Activated CD8-positive, alpha-beta memory T cell treated with anti-CD3 and anti-CD28 coated beads, Interleukin-2, amount 50 U/mL, for 1 hour (primary cell): ENCODE measurements around the gene PSORS1C1.

ENCODE experiments used
- DNase-seq: peaks from one replicate; pipeline ENCODE4 v3.0.0-alpha.2; 2020; ENCODE audit errors: extremely low read depth

Gene PSORS1C1

GRCh38 chr6:31126396-31127175 lies 12.0 kb downstream of the PSORS1C1 start:
- no peak for DNase-seq

GRCh38 chr6:31128093-31128676 lies 13.6 kb downstream of the PSORS1C1 start:
- DNase-seq = peak; percentile 27

GRCh38 chr6:31129130-31129529 lies 14.5 kb downstream of the PSORS1C1 start:
- no peak for DNase-seq

GRCh38 chr6:31130751-31131150 lies 16.2 kb downstream of the PSORS1C1 start:
- no peak for DNase-seq

- DNase-seq = no peak
These were observed 17.0 kb downstream of the PSORS1C1 start for GRCh38 chr6:31131595-31131994.

GRCh38 chr6:31132806-31133205 lies 18.2 kb downstream of the PSORS1C1 start:
- DNase-seq = no peak

GRCh38 chr6:31135710-31136109 lies 21.1 kb downstream of the PSORS1C1 start:
- DNase-seq = no peak

GRCh38 chr6:31138982-31139381 lies 24.4 kb downstream of the PSORS1C1 start, which contains the start of gene PSORS1C2:
Gene PSORS1C2, minus strand, starts transcription at chr6:31139066. Its CDS starts 40 bp downstream, at chr6:31139026.
- DNase-seq = no peak

GRCh38 chr6:31139599-31139998 lies 25.0 kb downstream of the PSORS1C1 start:
- no peak for DNase-seq

- DNase-seq = no peak
These were observed 26.0 kb downstream of the PSORS1C1 start for GRCh38 chr6:31140643-31141042.

GRCh38 chr6:31142361-31142761 lies 27.8 kb downstream of the PSORS1C1 start:
- no peak for DNase-seq

GRCh38 chr6:31143148-31143547 lies 28.5 kb downstream of the PSORS1C1 start:
- no peak for DNase-seq

- DNase-seq = no peak
These were observed 29.8 kb downstream of the PSORS1C1 start for GRCh38 chr6:31144296-31144969.

- DNase-seq = no peak
These were observed 30.4 kb downstream of the PSORS1C1 start for GRCh38 chr6:31144970-31145340.

- DNase-seq = no peak
These were observed 30.8 kb downstream of the PSORS1C1 start for GRCh38 chr6:31145386-31145785.

GRCh38 chr6:31149827-31150447 lies 35.3 kb downstream of the PSORS1C1 start:
- DNase-seq = no peak

GRCh38 chr6:31152781-31153180 lies 38.2 kb downstream of the PSORS1C1 start:
- no peak for DNase-seq

GRCh38 chr6:31154436-31154835 lies 39.8 kb downstream of the PSORS1C1 start:
- DNase-seq = no peak

- DNase-seq = no peak
These were observed 42.0 kb downstream of the PSORS1C1 start for GRCh38 chr6:31156641-31157040.

- no peak for DNase-seq
These were observed 43.0 kb downstream of the PSORS1C1 start, which contains the start of gene CCHCR1 for GRCh38 chr6:31157513-31158139. Gene CCHCR1, minus strand, starts transcription at chr6:31157802. Its CDS starts 202 bp downstream, at chr6:31157600.

- DNase-seq = peak; percentile 99
These were observed 43.7 kb downstream of the PSORS1C1 start, which contains the start of gene TCF19 for GRCh38 chr6:31158140-31158862. Gene TCF19, plus strand, starts transcription at chr6:31158589. Its CDS starts 881 bp downstream, at chr6:31159470.
